Stomach (tissue), 9 donors: Measurements from ENCODE around the gene RNH1. TPM values are rescaled to one million over a fixed set of nuclear protein-coding genes. Genes with fewer than 3 reads are reported as not detected.
A peak's percentile ranks its signal among the peaks of the same experiment; 100 is the strongest.

Experiments
- DNase-seq, 2 donors: peaks; one replicate each; pipeline versions ENCODE4 v3.0.0 to v3.0.0-alpha.2; 2013 to 2019
- H3K27ac ChIP-seq, 5 donors: fragments of 200-600 bp in 4 of 5; sonication (generic) in 4 of 5; one replicate each; pipeline ENCODE4 v1.5.1; 2013 to 2019; ENCODE audit warnings: mild to moderate bottlenecking in 1 of 5, moderate library complexity in 1 of 5
- H3K27me3 ChIP-seq, 3 donors: fragments of 200-600 bp; sonication (generic); one replicate each; pipeline ENCODE4 v1.5.1; 2017 to 2019; ENCODE audit warnings: mixed run types in 1 of 3
- H3K36me3 ChIP-seq, 4 donors: fragments of 200-600 bp; sonication (generic); 1 replicate in 3 of 4; 2 replicates in 1 of 4; pipeline ENCODE4 v1.5.1; 2016 to 2019
- H3K4me1 ChIP-seq, 4 donors: fragments of 200-600 bp; sonication (generic); one replicate each; pipeline ENCODE4 v1.5.1; 2016 to 2019
- H3K4me3 ChIP-seq, 4 donors: fragments of 200-600 bp; sonication (generic) in 3 of 4; one replicate each; pipeline ENCODE4 v1.5.1; 2016 to 2019; ENCODE audit warnings: mild to moderate bottlenecking in 1 of 4
- H3K9me3 ChIP-seq, 4 donors: fragments of 200-600 bp; sonication (generic); one replicate each; pipeline ENCODE4 v1.5.1; 2016 to 2019
- CTCF ChIP-seq, 7 experiments: fragments of 450-650 bp in 4 of 7; fragments of 200-600 bp in 3 of 7; sonication (generic) in 3 of 7; IDR thresholded peaks; one replicate each; pipeline ENCODE4 v1.5.1; 2016 to 2019; ENCODE audit warnings: antibody characterized with exemption in 7 of 7, control low read depth in 2 of 7, mild to moderate bottlenecking in 1 of 7
- EP300 ChIP-seq: sonication (generic); formaldehyde crosslinking; IDR thresholded peaks from one replicate; pipeline ENCODE4 v1.6.1; 2017; ENCODE audit warnings: antibody characterized with exemption
- POLR2A ChIP-seq, 4 donors: fragments of 450-650 bp; IDR thresholded peaks; one replicate each; pipeline ENCODE4 v1.6.1; 2016; ENCODE audit warnings: antibody characterized with exemption in 4 of 4, control low read depth in 2 of 4, mild to moderate bottlenecking in 1 of 4, moderate library complexity in 1 of 4
- POLR2AphosphoS5 ChIP-seq, 3 donors: sonication (generic); formaldehyde crosslinking; IDR thresholded peaks; one replicate each; pipeline ENCODE4 v1.6.1; 2016; ENCODE audit warnings: antibody characterized with exemption in 3 of 3
- WGBS, 5 donors: extraction: QIAGEN DNeasy Blood & Tissue Kit in 3 of 5; methylation state at CpG; one replicate each; pipeline versions ENCODE4 v1.1.5 to v1.1.7; 2013 to 2018; 5-methylcytosine and 5-hydroxymethylcytosine counted together
- intact Hi-C: fragments of 100-400 bp; cut with DNase I; formaldehyde crosslinking; loops from one replicate; pipeline ENCODE4 v1.15.1; 2023; ENCODE audit warnings: low total_unique reads
- polyA plus RNA-seq, 3 donors: library from polyadenylated mRNA; stranded (reverse); fragments of 200-250 nt; gene quantifications; one replicate each; pipeline ENCODE4 v1.2.3, GENCODE V29; 2013
- total RNA-seq, 5 donors: library from RNA; depleted of rRNA; stranded (reverse); fragments of >200 nt; gene quantifications; one replicate each; pipeline versions ENCODE4 v1.1.0 to v1.2.3, GENCODE V29; 2014 to 2016
- donor health status: healthy with polysubstance abuse.
- donor health status: Bipolar disorder and iron deficiency.
- donor health status: healthy.

RNH1 gene
- total and polyA plus RNA-seq, 8 donors = 61.3 to 260 (median 134) TPM

- TF ChIP-seq EP300 (no peak), POLR2A (IDR thresholded peaks at IDR 0.05) (no peak), POLR2AphosphoS5 (IDR thresholded peaks at IDR 0.05) (no peak), CTCF (IDR thresholded peaks at IDR 0.05) (no peak)
- Histone ChIP-seq H3K4me3 (no peak overlapping the region), H3K27me3 (peaks cover 0 to 22% (median 0%) of the 10 kb centered on the region in 3 donors), H3K27ac (no peak overlapping the region), H3K4me1 (peaks cover 36 to 40% (median 39%) of the 10 kb centered on the region in 4 donors), H3K36me3 (peaks cover 0 to 4% (median 2%) of the 10 kb centered on the region in 4 donors), H3K9me3 (no peaks in the 10 kb centered on the region)
- intact Hi-C loops = no loop called here
- DNase-seq = peak in 1 of 2 donors; percentile 5
- 90 to 92% (median 91%) methylated on average over 20 of the region's 20 CpGs for whole genome bisulfite sequencing, 5 donors
Observed at GRCh38 chr11:538431-539051, 31.5 kb upstream of the RNH1 start.

GRCh38 chr11:537622-538430 lies 30.8 kb upstream of the RNH1 start:
- H3K4me1 ChIP-seq = peaks cover 38 to 47% (median 47%) of the 10 kb centered on the region in 4 donors
- H3K27me3 ChIP-seq = peaks cover 0 to 22% (median 0%) of the 10 kb centered on the region in 3 donors
- peak overlapping the region; percentile 47 to 94 (median 88) for H3K27ac ChIP-seq
- intact Hi-C loops = no loop called here
- TF ChIP-seq POLR2A (IDR thresholded peaks at IDR 0.05) = no peak
- TF ChIP-seq EP300 = no peak
- no peak for TF ChIP-seq CTCF (IDR thresholded peaks at IDR 0.05)
- TF ChIP-seq POLR2AphosphoS5 (IDR thresholded peaks at IDR 0.05) = no peak
- peak overlapping the region; percentile 65 to 91 (median 77) for H3K4me3 ChIP-seq
- peaks cover 2 to 11% (median 9%) of the 10 kb centered on the region in 4 donors for H3K36me3 ChIP-seq
- 29 to 56% (median 39%) methylated on average over 11 to 19 of the region's 19 CpGs for WGBS, 5 donors
- H3K9me3 ChIP-seq = no peaks in the 10 kb centered on the region
- no peak for DNase-seq

- DNase-seq = peak; percentile 94 to 96
- no peaks in the 10 kb centered on the region for H3K9me3 ChIP-seq
- intact Hi-C loops = no loop called here
- peaks cover 9 to 19% (median 17%) of the 10 kb centered on the region in 4 donors for H3K36me3 ChIP-seq
- WGBS, 5 donors = 1 to 3% (median 1%) methylated on average over 39 to 93 of the region's 93 CpGs
- peak within 1 kb of the TSS; percentile 80 to 94 (median 88) for H3K27ac ChIP-seq
- H3K27me3 ChIP-seq = peaks cover 0 to 22% (median 0%) of the 10 kb centered on the region in 3 donors
- H3K4me3 ChIP-seq = peak within 1 kb of the TSS; percentile 65 to 91 (median 77)
- TF ChIP-seq CTCF (IDR thresholded peaks at IDR 0.05) = peak in 1 of 7 experiments; percentile 4
- TF ChIP-seq POLR2AphosphoS5 (IDR thresholded peaks at IDR 0.05) = peak; percentile 3 to 65 (median 32)
- no peak for TF ChIP-seq EP300
- no peak for TF ChIP-seq POLR2A (IDR thresholded peaks at IDR 0.05)
- H3K4me1 ChIP-seq = peaks cover 38 to 50% (median 49%) of the 10 kb centered on the region in 4 donors
Observed at GRCh38 chr11:536841-537621, 30.0 kb upstream of the RNH1 start, which contains the start of gene LRRC56. TSS of gene LRRC56 (plus strand) at chr11:537527. CDS start at chr11:540685, 3,158 bp downstream.
